ENCODE results near the gene P4HB.

P4HB gene

GRCh38 chr17:81870981-81871386 lies 10.6 kb upstream of the P4HB start, which contains the start of gene ARHGDIA:
ARHGDIA (minus strand) TSS chr17:81871337; CDS start chr17:81869930, 1,407 bp downstream.
- TF ChIP-seq CTCF (IDR thresholded peaks at IDR 0.05; ENCODE audit: low read length, missing control alignments), result no peak
- H3K4me3 ChIP-seq (replicated peaks; ENCODE audit: low read depth, low read length), result peak within 1 kb of the TSS; percentile 86
- DNase-seq (ENCODE audit: low read depth), result no peak

DNA sequence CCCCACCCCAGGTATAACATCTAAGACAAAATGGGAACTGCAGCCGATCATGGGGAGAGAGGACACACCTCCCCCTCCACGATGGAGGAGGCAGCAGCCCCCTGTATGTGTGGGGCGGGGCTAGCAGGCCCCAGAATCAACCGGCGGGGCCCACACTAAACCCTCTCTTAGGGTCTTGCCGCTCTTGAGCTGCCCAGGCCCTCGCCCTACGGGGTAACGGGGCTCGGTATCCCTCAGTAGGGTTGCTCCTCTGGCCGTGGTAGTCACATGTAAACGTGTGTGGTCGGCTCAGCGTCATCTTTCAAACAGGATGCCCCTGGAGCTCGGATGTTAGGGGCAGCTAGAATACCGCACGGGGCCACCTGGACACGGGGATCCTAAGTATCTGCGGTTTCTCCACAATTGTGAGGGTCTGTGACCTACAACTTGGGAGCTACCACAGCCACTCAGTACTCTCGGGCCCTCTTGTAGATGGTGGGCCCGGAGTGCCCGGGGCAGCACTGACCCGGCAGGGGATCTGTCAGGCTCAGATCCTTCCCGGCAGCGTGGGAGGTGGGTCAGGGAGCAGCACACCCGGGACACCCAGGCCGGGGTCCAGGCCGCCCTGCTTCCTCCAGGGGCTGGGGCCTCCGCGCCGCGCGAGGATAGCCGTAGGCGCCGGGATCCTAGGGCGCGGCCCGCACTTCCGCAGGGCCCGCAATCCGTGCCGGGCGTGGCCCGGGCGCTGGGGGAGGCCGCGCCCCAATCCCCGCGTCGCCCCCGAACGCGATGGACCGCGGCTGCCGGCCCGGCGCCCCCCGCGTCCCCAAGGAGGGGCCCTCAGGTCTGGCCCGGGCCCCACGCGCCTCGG lies 10.0 kb upstream of the P4HB start:
- no peak for TF ChIP-seq CTCF (IDR thresholded peaks at IDR 0.05; ENCODE audit: low read length, missing control alignments)

DNA sequence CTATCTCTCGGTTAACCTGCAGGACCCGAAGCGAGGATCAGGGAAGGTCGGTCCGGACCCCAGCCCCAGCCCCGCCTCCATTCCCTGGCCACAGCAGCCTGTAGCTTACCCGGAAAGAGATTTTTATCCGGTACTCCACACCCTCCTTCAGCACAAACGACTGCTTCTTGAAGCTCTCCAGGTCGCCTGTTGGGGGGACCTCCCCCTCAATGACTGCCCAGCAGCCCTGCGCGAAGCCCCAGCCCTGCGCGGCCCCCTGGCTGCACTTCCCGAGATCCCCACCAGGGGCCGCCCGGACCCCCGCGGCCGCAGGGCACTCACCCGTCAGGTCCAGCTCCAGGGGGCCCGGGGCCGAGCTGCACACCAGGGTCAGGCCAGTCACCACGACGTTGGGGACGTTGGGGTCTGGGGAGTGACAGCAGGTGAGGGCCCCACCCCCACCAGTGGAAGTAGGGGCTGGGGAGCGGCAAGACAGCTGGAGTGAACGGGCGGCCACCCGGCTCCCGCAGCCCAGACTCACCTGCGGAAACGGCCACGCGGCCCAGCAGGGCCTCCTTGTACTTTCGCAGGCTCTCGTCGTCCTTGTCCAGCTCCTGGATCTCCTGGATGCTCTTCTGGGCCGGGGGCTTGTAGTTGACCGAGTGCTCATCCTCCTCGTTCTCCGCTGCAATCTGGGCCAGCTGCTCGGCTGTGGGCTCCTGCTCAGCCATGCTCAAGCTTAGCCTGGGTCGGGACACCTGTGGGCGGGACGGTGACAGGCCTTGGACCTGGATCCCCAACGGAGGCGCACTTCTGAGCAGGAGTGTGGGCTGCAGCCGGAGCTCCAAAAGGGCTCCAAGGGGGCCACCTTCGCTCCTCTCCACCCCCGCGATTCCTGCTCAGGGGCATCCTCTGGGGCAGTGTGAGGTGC lies 9.1 kb upstream of the P4HB start:
- peak overlapping the region; percentile 86 for H3K4me3 ChIP-seq (replicated peaks; ENCODE audit: low read depth, low read length)
- peak; percentile 57 for TF ChIP-seq CTCF (IDR thresholded peaks at IDR 0.05; ENCODE audit: low read length, missing control alignments)
- DNase-seq (ENCODE audit: low read depth), result peak; percentile 38

More for the DNA sequence above, 10.0 kb upstream of the P4HB start:
- peak; percentile 51 for DNase-seq (ENCODE audit: low read depth)
- peak overlapping the region; percentile 86 for H3K4me3 ChIP-seq (replicated peaks; ENCODE audit: low read depth, low read length)

DNA sequence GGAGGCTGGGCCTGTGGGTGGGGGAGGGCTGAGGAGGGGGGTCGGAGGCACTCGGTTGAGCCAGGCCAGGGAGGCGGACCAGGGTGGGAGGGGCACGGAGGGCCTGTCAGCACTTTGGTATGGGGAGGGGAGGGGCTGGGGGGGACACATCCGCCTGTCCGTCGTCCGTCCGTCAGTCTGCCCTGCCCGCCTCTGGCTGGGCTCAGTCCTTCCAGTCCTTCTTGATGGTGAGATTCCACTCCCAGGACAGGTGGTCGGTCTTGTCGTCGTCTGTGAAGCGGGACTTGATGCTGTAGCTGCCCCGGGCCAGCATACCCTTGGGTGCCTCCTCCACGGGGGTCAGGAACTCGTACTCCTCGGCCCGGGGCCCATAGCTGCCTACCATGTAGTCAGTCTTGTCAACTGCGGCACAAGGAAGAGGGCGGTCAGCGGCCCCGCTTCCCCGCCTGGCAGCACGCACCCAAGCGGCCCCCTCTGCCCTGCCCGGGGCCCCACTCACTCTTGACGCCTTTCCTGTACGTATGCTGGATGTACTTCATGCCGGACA lies 8.4 kb upstream of the P4HB start:
- no peak for TF ChIP-seq CTCF (IDR thresholded peaks at IDR 0.05; ENCODE audit: low read length, missing control alignments)
- DNase-seq (ENCODE audit: low read depth), result peak; percentile 89
- H3K4me3 ChIP-seq (replicated peaks; ENCODE audit: low read depth, low read length), result peak overlapping the region; percentile 86

GRCh38 chr17:81867991-81868673 lies 7.8 kb upstream of the P4HB start:
- TF ChIP-seq CTCF (IDR thresholded peaks at IDR 0.05; ENCODE audit: low read length, missing control alignments), result no peak
- DNase-seq (ENCODE audit: low read depth), result no peak
- H3K4me3 ChIP-seq (replicated peaks; ENCODE audit: low read depth, low read length), result no peak overlapping the region
